ENCODE results near the gene NTRK1.

Gene NTRK1

DNA sequence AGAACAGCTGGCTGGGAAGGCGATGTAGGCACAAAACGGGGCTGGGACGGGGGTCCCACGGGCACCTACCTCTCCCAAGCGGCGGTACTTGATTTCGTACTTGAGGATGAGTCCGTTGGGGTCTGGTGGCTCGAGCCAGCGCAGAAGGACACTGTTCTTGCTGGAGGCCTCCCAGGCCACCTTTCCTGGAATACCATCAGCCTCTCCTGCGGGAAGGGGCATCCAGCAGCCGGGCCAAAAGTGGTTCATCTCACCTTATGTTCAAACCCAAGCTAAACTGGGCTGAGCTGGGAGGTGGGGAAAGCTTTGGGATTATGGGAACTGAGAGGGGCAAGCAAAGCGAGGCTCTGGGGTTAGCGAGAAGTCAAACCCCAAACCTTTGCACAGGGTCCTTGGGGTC lies 16.0 kb upstream of the NTRK1 start:
- TF ChIP-seq CTCF (IDR thresholded peaks at IDR 0.05; ENCODE audit: low read depth, low read length) (no peak), MYC (IDR thresholded peaks at IDR 0.05; ENCODE audit: low read depth, low read length) (no peak), POLR2A (IDR thresholded peaks at IDR 0.05; ENCODE audit: extremely low read depth, insufficient read length) (no peak)
- DNase-seq (ENCODE audit: low read depth), result no peak
- no peak overlapping the region for H3K4me3 ChIP-seq (ENCODE audit: low read depth, low read length)

DNA sequence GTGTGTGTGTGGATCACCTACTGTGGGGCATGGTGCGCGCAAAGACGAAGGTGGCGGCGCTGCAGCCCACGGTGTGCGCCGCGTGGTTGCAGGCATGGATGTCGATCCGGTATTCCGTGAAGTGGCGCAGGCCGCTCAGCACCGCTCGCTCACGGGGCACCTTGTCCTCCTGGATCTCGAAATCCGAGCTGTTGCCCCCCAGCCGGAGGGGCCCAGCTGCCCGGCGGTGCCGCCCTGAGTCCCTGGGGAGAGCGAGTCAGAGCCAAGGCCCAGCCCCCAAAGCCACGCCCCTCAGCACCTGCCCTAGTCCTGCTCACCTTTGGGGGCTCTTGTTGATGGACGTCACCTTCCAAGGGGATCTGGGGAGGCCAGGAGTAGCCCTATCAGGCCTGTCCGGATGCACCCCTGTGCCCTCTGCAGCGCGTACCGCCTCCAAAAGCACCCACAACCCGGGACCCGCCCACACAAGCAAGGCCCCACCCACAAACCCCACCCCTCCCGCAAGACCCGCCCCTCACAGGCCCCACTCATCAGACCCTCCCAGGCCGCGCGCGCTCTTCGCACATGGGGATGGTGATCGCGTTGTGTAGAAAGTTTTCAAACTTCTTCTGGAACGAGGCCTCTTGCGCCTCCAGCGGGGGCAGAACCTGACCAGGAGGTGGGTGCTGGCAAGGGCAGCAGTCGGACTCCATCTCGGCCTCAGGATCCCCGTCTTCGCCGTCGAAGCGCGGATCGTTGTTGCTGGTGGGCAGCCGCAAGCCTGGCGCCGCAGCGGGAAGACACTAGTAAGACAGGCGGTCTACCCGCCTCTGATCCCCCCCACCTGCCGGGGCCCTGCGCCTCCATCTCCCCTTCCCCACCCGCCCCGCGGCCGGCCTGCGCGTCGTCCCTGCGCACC lies 15.4 kb upstream of the NTRK1 start:
- no peak overlapping the region for H3K4me3 ChIP-seq (ENCODE audit: low read depth, low read length)
- no peak for DNase-seq (ENCODE audit: low read depth)

GRCh38 chr1:156845953-156846545 lies 14.6 kb upstream of the NTRK1 start:
- no peak overlapping the region for H3K4me3 ChIP-seq (ENCODE audit: low read depth, low read length)
- TF ChIP-seq CTCF (IDR thresholded peaks at IDR 0.05; ENCODE audit: low read depth, low read length) (no peak), POLR2A (IDR thresholded peaks at IDR 0.05; ENCODE audit: extremely low read depth, insufficient read length) (no peak), MAX (IDR thresholded peaks at IDR 0.05; ENCODE audit: low read depth, low read length) (no peak), MYC (IDR thresholded peaks at IDR 0.05; ENCODE audit: low read depth, low read length) (no peak)
- DNase-seq (ENCODE audit: low read depth), result no peak

More for the DNA sequence above, 15.4 kb upstream of the NTRK1 start:
- TF ChIP-seq CTCF (IDR thresholded peaks at IDR 0.05; ENCODE audit: low read depth, low read length) (no peak), MAX (IDR thresholded peaks at IDR 0.05; ENCODE audit: low read depth, low read length) (no peak), MYC (IDR thresholded peaks at IDR 0.05; ENCODE audit: low read depth, low read length) (no peak), POLR2A (IDR thresholded peaks at IDR 0.05; ENCODE audit: extremely low read depth, insufficient read length) (no peak)

GRCh38 chr1:156846643-156847042 lies 14.0 kb upstream of the NTRK1 start:
- TF ChIP-seq MYC (IDR thresholded peaks at IDR 0.05; ENCODE audit: low read depth, low read length) (no peak), POLR2A (IDR thresholded peaks at IDR 0.05; ENCODE audit: extremely low read depth, insufficient read length) (no peak), MAX (IDR thresholded peaks at IDR 0.05; ENCODE audit: low read depth, low read length) (no peak), CTCF (IDR thresholded peaks at IDR 0.05; ENCODE audit: low read depth, low read length) (no peak)
- DNase-seq (ENCODE audit: low read depth), result no peak
- H3K4me3 ChIP-seq (ENCODE audit: low read depth, low read length), result no peak overlapping the region

DNA sequence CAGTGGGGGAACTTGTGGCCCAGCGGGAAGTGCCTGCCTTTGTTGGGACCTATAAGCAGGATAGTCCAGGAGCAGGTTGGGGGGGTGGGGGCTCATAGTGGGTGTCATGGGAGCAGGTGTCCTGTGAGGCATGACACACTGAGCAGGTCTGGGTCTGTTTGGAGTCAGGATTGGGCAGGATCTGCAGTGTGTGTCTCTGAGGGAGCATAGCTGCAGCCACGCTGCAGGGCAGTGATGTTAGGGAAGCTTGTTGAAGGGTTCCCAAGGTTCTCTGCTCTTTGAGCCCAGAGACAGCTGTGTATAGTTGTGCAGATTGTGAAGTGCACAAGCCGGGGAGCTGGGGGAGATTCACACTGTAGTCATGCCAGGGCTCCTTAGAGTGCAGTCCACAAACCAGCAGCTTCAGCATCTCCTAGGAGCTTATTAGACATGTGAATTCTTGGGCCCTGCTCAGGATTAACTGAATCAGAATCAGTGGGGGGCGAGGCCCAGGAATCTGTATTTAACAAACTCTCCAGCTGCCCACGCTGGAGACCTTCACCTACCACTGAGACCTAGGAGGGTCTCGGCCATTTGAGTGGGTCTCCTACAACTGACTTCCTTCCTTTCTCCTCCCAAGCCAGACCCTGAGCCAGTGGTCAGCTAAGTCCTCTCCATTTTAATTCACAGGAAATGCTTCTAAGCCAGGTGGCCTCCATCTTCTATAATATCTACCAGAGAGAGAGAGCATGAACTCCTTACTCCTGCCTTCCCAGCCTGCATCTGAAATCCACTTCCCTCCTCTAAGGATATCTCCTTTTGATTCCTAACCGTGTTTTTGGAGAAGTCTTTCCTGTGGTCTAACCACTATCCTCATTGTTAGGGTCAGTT lies 12.8 kb upstream of the NTRK1 start:
- TF ChIP-seq CTCF (IDR thresholded peaks at IDR 0.05; ENCODE audit: low read depth, low read length) (no peak), POLR2A (IDR thresholded peaks at IDR 0.05; ENCODE audit: extremely low read depth, insufficient read length) (no peak), MAX (IDR thresholded peaks at IDR 0.05; ENCODE audit: low read depth, low read length) (no peak), MYC (IDR thresholded peaks at IDR 0.05; ENCODE audit: low read depth, low read length) (no peak)
- no peak for DNase-seq (ENCODE audit: low read depth)
- H3K4me3 ChIP-seq (ENCODE audit: low read depth, low read length), result no peak overlapping the region
